Natural killer cell (primary cell): ENCODE results near the gene PARVB. TPM values are rescaled to one million over a fixed set of nuclear protein-coding genes. Genes with fewer than 3 reads are reported as not detected.

ENCODE experiments used
- ATAC-seq, 3 donors: fragments of 150-1000 bp in 2 of 3; fragments of 200-7000 bp in 1 of 3; cut with Tn5 transposase; 1 replicate in 1 of 3; 2 replicates in 2 of 3; pipeline ENCODE4 v1.10.0; 2021; ENCODE audit warnings: mild to moderate bottlenecking in 2 of 3, moderate library complexity in 2 of 3
- DNase-seq, 2 donors: peaks; one replicate each; pipeline versions ENCODE4 v3.0.0 to v3.0.0-alpha.2; 2013 to 2021; ENCODE audit warnings: mixed read lengths in 1 of 2
- H3K27ac ChIP-seq: one replicate; pipeline ENCODE4 v1.5.1; 2013; ENCODE audit warnings: mild to moderate bottlenecking, low read length
- H3K27me3 ChIP-seq: one replicate; pipeline ENCODE4 v1.6.1; 2013; ENCODE audit warnings: low read length; ENCODE audit not compliant: control insufficient read depth, insufficient read depth
- H3K36me3 ChIP-seq: one replicate; pipeline ENCODE4 v1.6.1; 2013; ENCODE audit warnings: low read length; ENCODE audit not compliant: control insufficient read depth, insufficient read depth
- H3K4me1 ChIP-seq: one replicate; pipeline ENCODE4 v1.6.1; 2013; ENCODE audit warnings: low read length; ENCODE audit not compliant: control insufficient read depth, insufficient read depth
- H3K4me3 ChIP-seq: one replicate; pipeline ENCODE4 v1.5.1; 2013; ENCODE audit warnings: low read length
- H3K9me3 ChIP-seq: one replicate; pipeline ENCODE4 v1.6.1; 2013; ENCODE audit warnings: low read length; ENCODE audit not compliant: control insufficient read depth, insufficient read depth
- H3K27ac Mint-ChIP-seq, 2 donors: one replicate each; pipeline ENCODE4 v1.8.0; 2022; ENCODE audit warnings: mild to moderate bottlenecking in 2 of 2, mixed read lengths in 2 of 2, moderate library complexity in 1 of 2
- H3K27me3 Mint-ChIP-seq, 2 donors: one replicate each; pipeline ENCODE4 v1.8.0; 2022; ENCODE audit warnings: low read depth in 2 of 2, mixed read lengths in 2 of 2
- H3K36me3 Mint-ChIP-seq: one replicate; pipeline ENCODE4 v1.8.0; 2022; ENCODE audit warnings: mixed read lengths
- H3K4me1 Mint-ChIP-seq, 2 donors: one replicate each; pipeline ENCODE4 v1.8.0; 2022; ENCODE audit warnings: mixed read lengths in 2 of 2
- H3K4me3 Mint-ChIP-seq: one replicate; pipeline ENCODE4 v1.8.0; 2022; ENCODE audit warnings: mild to moderate bottlenecking, moderate library complexity, mixed read lengths
- H3K9me3 Mint-ChIP-seq, 2 donors: one replicate each; pipeline ENCODE4 v1.8.0; 2022; ENCODE audit warnings: mixed read lengths in 2 of 2
- CTCF ChIP-seq: fragments of 200-600 bp; IDR thresholded peaks from one replicate; pipeline ENCODE4 v1.8.0; 2022; ENCODE audit warnings: antibody characterized with exemption
- WGBS: methylation state at CpG from one replicate; pipeline ENCODE4 v1.1.7; 2013; ENCODE audit warnings: missing lambda C conversion rate; ENCODE audit not compliant: insufficient coverage; 5-methylcytosine and 5-hydroxymethylcytosine counted together
- intact Hi-C: fragments of 100-400 bp; cut with micrococcal nuclease; formaldehyde crosslinking; loops from one replicate; pipeline ENCODE4 v1.14.2; 2022
- total RNA-seq, 4 donors: library from RNA; stranded (reverse); fragments of 120-200 nt in 1 of 4; gene quantifications; one replicate each; pipeline versions ENCODE4 v1.2.3 to v1.2.4, GENCODE V29; 2013 to 2022

PARVB gene
- total RNA-seq, 3 donors from 2014 or later (not counting 1 experiment from before 2014, with no cell fraction given), result 2.9 to 12.5 (median 8.1) TPM

- H3K27me3 Mint-ChIP-seq, result no peaks in the 10 kb centered on the region
- no peak for TF ChIP-seq CTCF
- no peak overlapping the region for H3K4me3 ChIP-seq
- 84% methylated on average over 6 of the region's 6 CpGs for WGBS
- no peaks in the 10 kb centered on the region for H3K4me1 Mint-ChIP-seq
- H3K36me3 Mint-ChIP-seq, result no peaks in the 10 kb centered on the region
- no peaks in the 10 kb centered on the region for H3K4me1 ChIP-seq
- DNase-seq (no peak), ATAC-seq (no peak)
- H3K27me3 ChIP-seq, result no peaks in the 10 kb centered on the region
- H3K27ac ChIP-seq, result no peak overlapping the region
- intact Hi-C loops, result no loop called here
- H3K4me3 Mint-ChIP-seq, result no peak overlapping the region
- H3K27ac Mint-ChIP-seq, result no peak overlapping the region
- H3K36me3 ChIP-seq, result no peaks in the 10 kb centered on the region
- H3K9me3 ChIP-seq, result no peaks in the 10 kb centered on the region
- no peaks in the 10 kb centered on the region for H3K9me3 Mint-ChIP-seq
Observed at GRCh38 chr22:44218071-44218470, 194.0 kb downstream of the PARVB start.

GRCh38 chr22:44219101-44219870 is 195.2 kb downstream of the PARVB start:
- no peak overlapping the region for H3K4me3 Mint-ChIP-seq
- intact Hi-C loops, result no loop called here
- H3K27me3 Mint-ChIP-seq, result no peaks in the 10 kb centered on the region
- TF ChIP-seq CTCF, result no peak
- 93% methylated on average over 20 of the region's 21 CpGs for WGBS
- Histone ChIP-seq H3K9me3 (no peaks in the 10 kb centered on the region), H3K27ac (no peak overlapping the region), H3K36me3 (no peaks in the 10 kb centered on the region), H3K27me3 (no peaks in the 10 kb centered on the region), H3K4me1 (no peaks in the 10 kb centered on the region), H3K4me3 (no peak overlapping the region)
- no peaks in the 10 kb centered on the region for H3K9me3 Mint-ChIP-seq
- no peaks in the 10 kb centered on the region for H3K36me3 Mint-ChIP-seq
- H3K4me1 Mint-ChIP-seq, result no peaks in the 10 kb centered on the region
- ATAC-seq, result no peak
- H3K27ac Mint-ChIP-seq, result no peak overlapping the region
- no peak for DNase-seq

- no peak for TF ChIP-seq CTCF
- H3K4me3 ChIP-seq, result no peak overlapping the region
- no peaks in the 10 kb centered on the region for H3K27me3 ChIP-seq
- H3K27ac ChIP-seq, result no peak overlapping the region
- intact Hi-C loops, result no loop called here
- Mint-ChIP-seq H3K36me3 (no peaks in the 10 kb centered on the region), H3K4me3 (no peak overlapping the region), H3K27me3 (peaks cover 10 to 11% of the 10 kb centered on the region in 2 donors), H3K4me1 (no peaks in the 10 kb centered on the region), H3K9me3 (no peaks in the 10 kb centered on the region), H3K27ac (no peak overlapping the region)
- no peaks in the 10 kb centered on the region for H3K36me3 ChIP-seq
- H3K4me1 ChIP-seq, result no peaks in the 10 kb centered on the region
- H3K9me3 ChIP-seq, result no peaks in the 10 kb centered on the region
- DNase-seq, result no peak
- no peak for ATAC-seq
- 86% methylated on average over 23 of the region's 23 CpGs for WGBS
Observed at GRCh38 chr22:44220727-44221680, 196.9 kb downstream of the PARVB start.
